ENCODE data around the gene BUD13.

Gene BUD13

DNA sequence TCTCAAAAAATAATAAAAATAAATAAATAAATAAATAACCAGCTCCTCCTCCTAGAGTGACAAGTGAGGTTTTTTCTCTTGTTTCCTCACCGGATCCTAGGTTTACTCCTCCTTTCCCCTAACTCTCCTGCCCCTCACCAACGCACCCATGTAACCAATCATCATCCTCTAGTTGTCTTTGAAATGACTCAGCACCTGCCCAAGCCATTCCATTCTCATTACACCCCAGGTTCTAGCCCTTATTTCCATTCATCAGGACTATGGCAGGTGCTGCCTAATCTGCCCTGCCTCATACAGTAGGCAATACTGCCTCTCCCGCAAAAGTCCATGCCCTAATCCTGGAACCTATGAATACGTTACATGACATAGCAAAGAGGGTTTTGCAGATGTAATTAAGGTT is 60.4 kb downstream of the BUD13 start:
- TF ChIP-seq, protein P1, sequence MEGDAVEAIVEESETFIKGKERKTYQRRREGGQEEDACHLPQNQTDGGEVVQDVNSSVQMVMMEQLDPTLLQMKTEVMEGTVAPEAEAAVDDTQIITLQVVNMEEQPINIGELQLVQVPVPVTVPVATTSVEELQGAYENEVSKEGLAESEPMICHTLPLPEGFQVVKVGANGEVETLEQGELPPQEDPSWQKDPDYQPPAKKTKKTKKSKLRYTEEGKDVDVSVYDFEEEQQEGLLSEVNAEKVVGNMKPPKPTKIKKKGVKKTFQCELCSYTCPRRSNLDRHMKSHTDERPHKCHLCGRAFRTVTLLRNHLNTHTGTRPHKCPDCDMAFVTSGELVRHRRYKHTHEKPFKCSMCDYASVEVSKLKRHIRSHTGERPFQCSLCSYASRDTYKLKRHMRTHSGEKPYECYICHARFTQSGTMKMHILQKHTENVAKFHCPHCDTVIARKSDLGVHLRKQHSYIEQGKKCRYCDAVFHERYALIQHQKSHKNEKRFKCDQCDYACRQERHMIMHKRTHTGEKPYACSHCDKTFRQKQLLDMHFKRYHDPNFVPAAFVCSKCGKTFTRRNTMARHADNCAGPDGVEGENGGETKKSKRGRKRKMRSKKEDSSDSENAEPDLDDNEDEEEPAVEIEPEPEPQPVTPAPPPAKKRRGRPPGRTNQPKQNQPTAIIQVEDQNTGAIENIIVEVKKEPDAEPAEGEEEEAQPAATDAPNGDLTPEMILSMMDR (IDR thresholded peaks at IDR 0.05; ENCODE audit: low read depth, low read length, missing control alignments) = no peak
- no peak for DNase-seq (ENCODE audit: extremely low read depth, low read depth)
- no peak overlapping the region for H3K4me3 ChIP-seq (replicated peaks; ENCODE audit: low read depth, low read length)

DNA sequence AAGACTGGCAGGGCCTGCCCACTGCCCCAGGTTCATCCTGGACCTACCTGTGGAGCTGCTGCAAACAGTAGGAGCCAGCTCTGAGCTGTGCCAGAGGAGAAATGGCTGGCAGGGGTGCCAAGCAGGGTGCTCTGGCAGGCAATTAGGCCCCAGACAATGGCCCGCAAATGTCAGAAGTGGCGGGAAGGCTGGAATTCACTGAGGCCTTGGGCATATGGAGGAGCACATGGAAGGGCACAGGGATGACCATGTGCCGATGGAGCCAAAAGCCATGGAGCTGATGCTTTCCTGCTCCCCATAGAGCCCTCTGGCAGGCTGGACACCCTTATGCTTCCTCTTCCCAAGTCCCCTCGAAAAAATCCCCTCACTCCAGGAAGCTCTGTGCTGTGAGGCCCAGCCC is 62.0 kb downstream of the BUD13 start:
- no peak overlapping the region for H3K4me3 ChIP-seq (replicated peaks; ENCODE audit: low read depth, low read length)
- TF ChIP-seq, protein P1 (IDR thresholded peaks at IDR 0.05; ENCODE audit: low read depth, low read length, missing control alignments) = no peak
- DNase-seq (ENCODE audit: extremely low read depth, low read depth) = no peak

DNA sequence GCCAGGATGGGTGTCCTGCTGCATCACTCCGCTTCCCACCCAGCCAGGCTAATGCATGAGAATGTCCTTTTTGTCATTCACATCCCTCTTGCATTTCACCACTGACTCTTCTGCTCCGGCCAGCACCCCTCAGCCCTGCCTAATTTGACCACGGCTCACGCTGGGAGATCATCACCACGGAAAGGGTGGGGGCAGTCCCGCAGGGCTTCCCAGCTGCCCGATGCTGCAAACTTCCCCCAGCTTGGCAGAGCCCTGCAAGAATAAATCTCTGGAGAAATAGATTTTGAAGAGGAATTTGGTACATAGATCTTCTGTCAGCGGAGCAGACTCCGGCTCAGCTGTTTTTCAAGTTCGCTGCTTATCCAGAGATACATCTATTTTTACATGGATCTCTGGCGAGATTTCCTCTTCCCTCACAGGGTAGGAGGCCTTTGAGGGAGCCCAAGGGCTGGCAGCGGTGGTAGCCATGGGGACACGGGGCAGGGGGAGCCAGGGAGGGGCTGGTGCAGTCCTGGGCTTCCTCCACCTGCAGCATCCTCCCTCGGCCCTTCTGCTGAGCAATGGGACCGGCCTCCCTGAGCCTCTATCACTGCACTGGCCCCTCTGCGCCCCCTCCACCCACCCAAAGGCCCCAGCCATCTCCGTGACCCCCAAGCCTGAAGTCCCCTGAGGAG is 62.6 kb downstream of the BUD13 start:
- no peak for DNase-seq (ENCODE audit: extremely low read depth, low read depth)
- TF ChIP-seq, protein P1 (IDR thresholded peaks at IDR 0.05; ENCODE audit: low read depth, low read length, missing control alignments) = no peak
- no peak overlapping the region for H3K4me3 ChIP-seq (replicated peaks; ENCODE audit: low read depth, low read length)

DNA sequence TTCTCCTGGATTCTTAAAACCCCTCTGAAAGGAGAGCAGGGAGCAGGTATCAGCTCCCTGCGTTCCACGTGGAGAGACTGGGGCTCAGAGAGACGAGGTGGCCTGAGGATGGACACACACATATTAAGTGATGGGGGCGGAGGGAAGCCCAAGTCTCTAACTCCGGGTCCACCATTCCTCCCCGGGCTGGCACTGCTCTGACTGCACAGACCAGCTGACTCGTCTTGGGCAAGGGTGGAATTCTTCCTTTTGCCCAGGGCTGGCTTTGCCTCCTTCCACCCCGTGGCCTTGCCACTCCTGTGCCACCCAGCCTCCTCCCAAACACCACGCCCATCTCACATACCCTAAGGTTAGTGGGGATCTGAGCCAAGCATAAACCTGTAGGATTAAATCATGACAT is 65.0 kb downstream of the BUD13 start:
- DNase-seq (ENCODE audit: extremely low read depth, low read depth) = no peak
- no peak overlapping the region for H3K4me3 ChIP-seq (replicated peaks; ENCODE audit: low read depth, low read length)
- TF ChIP-seq, protein P1 (IDR thresholded peaks at IDR 0.05; ENCODE audit: low read depth, low read length, missing control alignments) = no peak

DNA sequence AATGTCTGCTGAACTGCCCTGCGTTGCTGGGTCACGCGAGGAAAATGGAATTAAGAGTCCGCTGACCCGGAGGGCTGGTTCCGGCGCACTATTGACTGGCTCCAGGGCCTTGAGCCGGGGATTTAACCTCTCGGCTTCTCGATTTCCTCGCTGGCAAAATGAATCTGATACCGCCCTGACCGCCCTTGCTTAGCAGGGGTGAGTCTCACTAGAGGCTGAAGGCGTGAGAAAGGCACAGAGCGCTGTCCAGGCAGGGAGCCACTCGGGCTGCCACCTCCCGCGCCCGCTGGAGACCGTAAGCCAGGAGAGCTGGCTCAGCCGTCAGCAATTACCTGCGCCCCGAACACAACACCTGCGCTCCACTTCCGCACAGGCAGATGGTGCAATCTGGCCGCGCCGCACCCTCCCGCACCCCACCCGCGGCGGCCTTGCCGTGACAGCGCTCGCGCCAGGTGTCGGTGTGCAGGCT is 65.6 kb downstream of the BUD13 start:
- no peak overlapping the region for H3K4me3 ChIP-seq (replicated peaks; ENCODE audit: low read depth, low read length)
- TF ChIP-seq, protein P1 (IDR thresholded peaks at IDR 0.05; ENCODE audit: low read depth, low read length, missing control alignments) = no peak
- no peak for DNase-seq (ENCODE audit: extremely low read depth, low read depth)

DNA sequence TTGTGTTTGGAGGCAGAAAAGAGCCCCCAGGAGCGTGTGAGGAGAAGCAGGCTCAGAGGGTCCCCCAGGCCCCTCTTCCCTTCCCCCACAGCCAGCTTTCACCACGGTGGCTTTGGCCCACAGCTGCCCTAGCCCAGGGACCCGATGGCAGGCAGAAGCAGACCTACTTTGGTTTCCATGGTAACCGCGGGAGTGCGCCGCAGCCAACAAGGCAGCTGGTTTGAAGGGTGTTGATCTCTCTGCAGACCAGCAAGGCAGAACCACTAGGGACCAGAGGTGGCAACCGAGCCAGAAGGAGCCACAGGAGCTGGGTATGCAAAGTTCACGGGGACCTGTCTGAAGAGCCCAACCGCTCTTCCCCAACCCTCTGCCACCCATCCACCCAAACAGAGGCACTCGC is 69.4 kb downstream of the BUD13 start:
- TF ChIP-seq, protein P1 (IDR thresholded peaks at IDR 0.05; ENCODE audit: low read depth, low read length, missing control alignments) = no peak
- no peak overlapping the region for H3K4me3 ChIP-seq (replicated peaks; ENCODE audit: low read depth, low read length)
- DNase-seq (ENCODE audit: extremely low read depth, low read depth) = no peak
